NCI-H187 treated with DMSO at 0.1 percent for 48 hours (cell line): ENCODE measurements around the gene TMEM187.
A peak's percentile ranks its signal among the peaks of the same experiment; 100 is the strongest.

Experiments used
- DNase-seq: peaks from one replicate; lab custom pipeline; 2025; lab: John Stamatoyannopoulos, UW

The TMEM187 gene

GRCh38 chrX:154000051-154000450, 27.5 kb downstream of the TMEM187 start:
- DNase-seq: no peak

GRCh38 chrX:154002215-154002719, 29.7 kb downstream of the TMEM187 start:
- DNase-seq: peak; percentile 46

GRCh38 chrX:154004315-154004714, 31.8 kb downstream of the TMEM187 start:
- DNase-seq: no peak

- no peak for DNase-seq
Observed at GRCh38 chrX:154006947-154007346, 34.4 kb downstream of the TMEM187 start.

- no peak for DNase-seq
Observed at GRCh38 chrX:154008521-154008920, 36.0 kb downstream of the TMEM187 start.

GRCh38 chrX:154010330-154011087, 38.0 kb downstream of the TMEM187 start:
- DNase-seq: no peak

GRCh38 chrX:154011376-154012335, 39.1 kb downstream of the TMEM187 start:
- DNase-seq: no peak

GRCh38 chrX:154012336-154012991, 39.9 kb downstream of the TMEM187 start:
- DNase-seq: no peak

- no peak for DNase-seq
Observed at GRCh38 chrX:154013001-154013421, 40.5 kb downstream of the TMEM187 start.

- no peak for DNase-seq
Observed at GRCh38 chrX:154013614-154014360, 41.2 kb downstream of the TMEM187 start.

- DNase-seq: no peak
Observed at GRCh38 chrX:154014429-154015380, 42.2 kb downstream of the TMEM187 start.

- DNase-seq: no peak
Observed at GRCh38 chrX:154015581-154016264, 43.2 kb downstream of the TMEM187 start.

GRCh38 chrX:154016366-154017076, 44.0 kb downstream of the TMEM187 start:
- no peak for DNase-seq

- DNase-seq: no peak
Observed at GRCh38 chrX:154017766-154018517, 45.4 kb downstream of the TMEM187 start.

- no peak for DNase-seq
Observed at GRCh38 chrX:154018518-154019060, 46.0 kb downstream of the TMEM187 start.

- DNase-seq: no peak
Observed at GRCh38 chrX:154019061-154019621, 46.6 kb downstream of the TMEM187 start.

- no peak for DNase-seq
Observed at GRCh38 chrX:154019633-154020528, 47.3 kb downstream of the TMEM187 start, which contains the start of gene IRAK1. Gene IRAK1, minus strand, starts transcription at chrX:154019902. Its CDS starts 90 bp downstream, at chrX:154019812.
